ENCODE results near the gene ARL5A.
"Not testable (repeated sequence)": the region's sequence is repeated elsewhere in the genome, so short reads cannot be mapped to it uniquely, and the experiment has no call there.

The ARL5A gene

GRCh38 chr2:151794422-151794821, 33.8 kb downstream of the ARL5A start:
- not testable (repeated sequence) for DNase-seq

GRCh38 chr2:151793123-151793522, 35.1 kb downstream of the ARL5A start:
- no peak for DNase-seq

- DNase-seq = no peak
Observed at GRCh38 chr2:151792589-151792988, 35.6 kb downstream of the ARL5A start.

- DNase-seq = no peak
Observed at GRCh38 chr2:151791545-151791944, 36.7 kb downstream of the ARL5A start.

- DNase-seq = no peak
Observed at GRCh38 chr2:151790689-151791088, 37.5 kb downstream of the ARL5A start.

- no peak for DNase-seq
Observed at GRCh38 chr2:151789055-151789834, 39.0 kb downstream of the ARL5A start.

GRCh38 chr2:151786483-151786882, 41.7 kb downstream of the ARL5A start:
- no peak for DNase-seq

GRCh38 chr2:151786077-151786476, 42.1 kb downstream of the ARL5A start:
- no peak for DNase-seq

GRCh38 chr2:151783133-151783520, 45.1 kb downstream of the ARL5A start:
- no peak for DNase-seq

- no peak for DNase-seq
Observed at GRCh38 chr2:151782378-151783132, 45.7 kb downstream of the ARL5A start.

- no peak for DNase-seq
Observed at GRCh38 chr2:151781642-151782041, 46.6 kb downstream of the ARL5A start.

GRCh38 chr2:151780938-151781337, 47.3 kb downstream of the ARL5A start:
- no peak for DNase-seq

- no peak for DNase-seq
Observed at GRCh38 chr2:151777935-151778334, 50.3 kb downstream of the ARL5A start.

GRCh38 chr2:151777487-151777886, 50.7 kb downstream of the ARL5A start:
- no peak for DNase-seq

GRCh38 chr2:151776367-151776766, 51.9 kb downstream of the ARL5A start:
- no peak for DNase-seq

- no peak for DNase-seq
Observed at GRCh38 chr2:151775057-151775740, 53.0 kb downstream of the ARL5A start.

GRCh38 chr2:151774506-151774905, 53.7 kb downstream of the ARL5A start:
- DNase-seq = no peak

GRCh38 chr2:151771599-151772358, 56.4 kb downstream of the ARL5A start:
- no peak for DNase-seq

- no peak for DNase-seq
Observed at GRCh38 chr2:151770995-151771394, 57.2 kb downstream of the ARL5A start.

- DNase-seq = no peak
Observed at GRCh38 chr2:151769606-151770005, 58.6 kb downstream of the ARL5A start.

- no peak for DNase-seq
Observed at GRCh38 chr2:151767536-151767935, 60.7 kb downstream of the ARL5A start.

- no peak for DNase-seq
Observed at GRCh38 chr2:151766437-151767153, 61.6 kb downstream of the ARL5A start.

Measured in eye (tissue), 1 donor.